SK-N-SH (cell line): ENCODE measurements around the gene MSRB1. TPM values are rescaled to one million over a fixed set of nuclear protein-coding genes. Genes with fewer than 3 reads are reported as not detected.

Experiments
- CTCF ChIA-PET: fragments of 300-600, 350-600 bp; formaldehyde crosslinking; extraction: SDS; loops from one replicate; lab custom pipeline; 2021; lab: Yijun Ruan, JAX
- POLR2A ChIA-PET: fragments of 350-600 bp; sonication (Branson Sonifier 250); formaldehyde crosslinking; extraction: SDS; loops from one replicate; lab custom pipeline; 2020; ENCODE audit warnings: antibody characterized with exemption, inconsistent platforms; lab: Yijun Ruan, JAX
- DNase-seq: peaks from one replicate; pipeline ENCODE4 v3.0.0; 2012
- H2AFZ ChIP-seq: fragments of 200-600 bp; sonication (generic); 2 replicates; pipeline ENCODE4 v1.8.1; 2016; ENCODE audit warnings: antibody characterized with exemption, mild to moderate bottlenecking, low read depth
- H3F3A ChIP-seq: fragments of 200-600 bp; sonication (generic); replicated peaks from 2 replicates; pipeline ENCODE3; 2016; ENCODE audit warnings: antibody characterized with exemption, mild to moderate bottlenecking; ENCODE audit not compliant: insufficient read depth
- H3K27ac ChIP-seq, 2 experiments: fragments of 200-500 bp in 1 of 2; fragments of 200-600 bp in 1 of 2; sonication (Bioruptor generic) in 1 of 2; sonication (generic), shearing (Covaris generic) in 1 of 2; 2 replicates each; pipeline versions ENCODE4 v1.5.1 to v1.6.1; 2014 to 2016; ENCODE audit warnings: low read depth in 2 of 2, inconsistent platforms in 1 of 2, low read length in 1 of 2, mild to moderate bottlenecking in 1 of 2, mixed read lengths in 1 of 2
- H3K27me3 ChIP-seq: fragments of 200-600 bp; sonication (generic), shearing (Covaris generic); 2 replicates; pipeline ENCODE4 v1.6.1; 2016; ENCODE audit warnings: mixed run types; ENCODE audit not compliant: insufficient read depth
- H3K36me3 ChIP-seq, 2 experiments: fragments of 200-500 bp in 1 of 2; fragments of 200-600 bp in 1 of 2; sonication (Bioruptor generic) in 1 of 2; sonication (generic) in 1 of 2; replicated peaks in 1 of 2; 2 replicates each; pipeline versions ENCODE3 to v1.5.1; 2014 to 2016; ENCODE audit warnings: low read length in 1 of 2, mild to moderate bottlenecking in 1 of 2; ENCODE audit not compliant: insufficient read depth in 2 of 2, control insufficient read depth in 1 of 2
- H3K4me1 ChIP-seq, 2 experiments: fragments of 200-500 bp in 1 of 2; fragments of 200-600 bp in 1 of 2; sonication (Bioruptor generic) in 1 of 2; sonication (generic), shearing (Covaris generic) in 1 of 2; 2 replicates each; pipeline versions ENCODE4 v1.5.1 to v1.6.1; 2014 to 2016; ENCODE audit warnings: low read depth in 1 of 2, low read length in 1 of 2, mixed run types in 1 of 2; ENCODE audit not compliant: insufficient read depth in 2 of 2, control insufficient read depth in 1 of 2
- H3K4me2 ChIP-seq: fragments of 200-600 bp; sonication (generic), shearing (Covaris generic); 2 replicates; pipeline ENCODE4 v1.6.1; 2017; ENCODE audit warnings: mixed run types
- H3K4me3 ChIP-seq, 2 experiments: fragments of 200-500 bp in 1 of 2; fragments of 200-600 bp in 1 of 2; sonication (Bioruptor generic) in 1 of 2; sonication (generic), shearing (Covaris generic) in 1 of 2; 2 replicates each; pipeline versions ENCODE4 v1.5.1 to v1.8.1; 2014 to 2016; ENCODE audit warnings: low read depth in 2 of 2, inconsistent platforms in 1 of 2, low read length in 1 of 2, mild to moderate bottlenecking in 1 of 2, mixed read lengths in 1 of 2, moderate library complexity in 1 of 2
- H3K79me2 ChIP-seq: fragments of 200-600 bp; sonication (generic); 2 replicates; pipeline ENCODE4 v1.8.1; 2017; ENCODE audit warnings: mild to moderate bottlenecking; ENCODE audit not compliant: insufficient read depth
- H3K9ac ChIP-seq: fragments of 200-600 bp; sonication (generic); 2 replicates; pipeline ENCODE4 v1.6.1; 2017; ENCODE audit warnings: mixed run types
- H3K9me2 ChIP-seq: fragments of 200-600 bp; sonication (generic); 2 replicates; pipeline ENCODE4 v1.6.1; 2017; ENCODE audit warnings: mixed run types
- H3K9me3 ChIP-seq: fragments of 200-600 bp; sonication (generic); 2 replicates; pipeline ENCODE4 v1.6.1; 2017; ENCODE audit warnings: mixed run types, mild to moderate bottlenecking, moderate library complexity
- H4K20me1 ChIP-seq: fragments of 200-600 bp; sonication (generic); 2 replicates; pipeline ENCODE4 v1.6.1; 2017; ENCODE audit warnings: mild to moderate bottlenecking, mixed run types; ENCODE audit not compliant: insufficient read depth
- EP300 ChIP-seq, 2 experiments: IDR thresholded peaks; 2 replicates each; pipeline versions ENCODE4 v1.4.0 to v1.6.1; 2012; ENCODE audit warnings: borderline replicate concordance in 1 of 2, low read depth in 1 of 2, low read length in 1 of 2
- EZH2phosphoT487 ChIP-seq: fragments of 200-600 bp; sonication (generic); IDR thresholded peaks from 2 replicates; pipeline ENCODE4 v1.6.1; 2017; ENCODE audit warnings: low read depth, mixed run types, mild to moderate bottlenecking, antibody characterized with exemption, moderate library complexity, borderline replicate concordance
- FOSL2 ChIP-seq: IDR thresholded peaks from 2 replicates; pipeline ENCODE4 v1.4.0; 2012; ENCODE audit warnings: low read depth, mild to moderate bottlenecking, moderate library complexity, borderline replicate concordance
- GATA2 ChIP-seq: sonication (generic); formaldehyde crosslinking; IDR thresholded peaks from 2 replicates; pipeline ENCODE4 v1.5.0; 2020; ENCODE audit warnings: mild to moderate bottlenecking, missing genetic modification reagents
- IRF3 ChIP-seq: fragments of 150-350 bp; IDR thresholded peaks from 2 replicates; pipeline ENCODE4 v1.6.1; 2016; ENCODE audit warnings: mild to moderate bottlenecking, low read depth, low read length
- MAX ChIP-seq: IDR thresholded peaks from 2 replicates; pipeline ENCODE4 v1.4.0; 2012; ENCODE audit warnings: low read depth
- MXI1 ChIP-seq: IDR thresholded peaks from 2 replicates; pipeline ENCODE4 v1.6.1; 2012; ENCODE audit warnings: mild to moderate bottlenecking, low read depth, low read length, improper control_type of control experiment
- NFIC ChIP-seq: IDR thresholded peaks from 2 replicates; pipeline ENCODE4 v1.4.0; 2012; ENCODE audit warnings: borderline replicate concordance
- PBX3 ChIP-seq: IDR thresholded peaks from 2 replicates; pipeline ENCODE4; 2012
- RAD21 ChIP-seq: IDR thresholded peaks from 2 replicates; pipeline ENCODE4 v1.6.1; 2012; ENCODE audit warnings: mild to moderate bottlenecking, low read length
- RFX5 ChIP-seq: IDR thresholded peaks from 2 replicates; pipeline ENCODE4 v1.6.1; 2012; ENCODE audit warnings: mild to moderate bottlenecking, improper control_type of control experiment, low read length
- SMC3 ChIP-seq: IDR thresholded peaks from 2 replicates; pipeline ENCODE4 v1.6.1; 2012; ENCODE audit warnings: low read depth, low read length, improper control_type of control experiment
- TAF1 ChIP-seq: IDR thresholded peaks from 2 replicates; pipeline ENCODE4 v1.6.1; 2012; ENCODE audit warnings: low read depth, mild to moderate bottlenecking, low read length, moderate library complexity, borderline replicate concordance
- TCF12 ChIP-seq: IDR thresholded peaks from 2 replicates; pipeline ENCODE4 v1.4.0; 2012
- USF1 ChIP-seq: IDR thresholded peaks from 2 replicates; pipeline ENCODE4 v1.4.0; 2012; ENCODE audit warnings: low read depth, borderline replicate concordance
- WGBS: methylation state at CpG from one replicate; pipeline ENCODE4 v1.1.6; 2017; ENCODE audit warnings: low lambda C conversion rate; 5-methylcytosine and 5-hydroxymethylcytosine counted together
- polyA plus RNA-seq, 3 experiments: library from polyadenylated mRNA; depleted of rRNA; stranded (reverse); fragments of >200 nt; gene quantifications; 2 replicates each; pipeline ENCODE4 v1.2.3, GENCODE V29; 2012

Gene MSRB1
- polyA plus RNA-seq, 1 of the 3 experiments (the other 2 are of a cell fraction), result 31.4 TPM

GRCh38 chr16:1983544-1984346 lies 40.7 kb upstream of the MSRB1 start, which contains the start of gene GFER (continued):
- TF ChIP-seq TAF1 (peak; percentile 81), GATA2 (CRISPR knock-in tag) (no peak), EP300 (IDR thresholded peaks at IDR 0.05; ENCODE audit: borderline replicate concordance in 1 of 2, low read depth in 1 of 2, low read length in 1 of 2) (no peak), IRF3 (no peak), NFIC (no peak), TCF12 (no peak), MAX (peak; percentile 14; the same call in 1 of the 2 replicates), MXI1 (peak; percentile 90), FOSL2 (no peak), RFX5 (no peak), SMC3 (peak; percentile 11; the same call in 1 of the 2 replicates), EZH2phosphoT487 (no peak)

- POLR2A ChIA-PET, result interaction anchor here (0.7 to 1.7 kb wide), 2 partner anchors 18 to 199 kb away, joined by 3 to 9 read pairs; partner anchors contain the start of gene RPS2
- Histone ChIP-seq H2AFZ (0 out of 2 replicates have a peak overlapping the region, but pooled peaks have one; percentile 81), H3K79me2 (peaks cover 19% of the 10 kb centered on the region; the same call in 1 of the 2 replicates), H3K4me1 (peaks cover 8 to 20% of the 10 kb centered on the region in 2 experiments; a peak in 2 of 4 replicates), H3K36me3 (peaks cover 5 to 21% of the 10 kb centered on the region in 2 experiments), H3K4me3 (peak overlapping the region; percentile 77 to 80), H3K4me2 (peak overlapping the region; percentile 99), H3K9ac (peak overlapping the region; percentile 67; the same call in 1 of the 2 replicates), H3K27me3 (no peaks in the 10 kb centered on the region), H3K9me2 (no peaks in the 10 kb centered on the region), H3F3A (peaks cover 15% of the 10 kb centered on the region), H3K27ac (peak overlapping the region in 1 of 2 experiments; percentile 95; a peak in 3 of 4 replicates), H4K20me1 (no peaks in the 10 kb centered on the region), H3K9me3 (no peaks in the 10 kb centered on the region)
- WGBS, result 32% methylated on average over 14 of the region's 19 CpGs
- TF ChIP-seq RAD21 (no peak), USF1 (no peak), PBX3 (peak; percentile 3; the same call in 1 of the 2 replicates)
- CTCF ChIA-PET, result interaction anchor here (0.6 to 3.3 kb wide), 10 partner anchors 11 to 158 kb away, joined by 3 to 19 read pairs (median 3); partner anchors contain the start of genes RPS2 and TBL3
- DNase-seq, result no peak
Measured at GRCh38 chr16:1982991-1983543, 40.1 kb upstream of the MSRB1 start.
